ENCODE data around the gene CYP27C1.
A peak's percentile ranks its signal among the peaks of the same experiment; 100 is the strongest.

The CYP27C1 gene

GRCh38 chr2:127201452-127201851 is 18.6 kb downstream of the CYP27C1 start:
- TF ChIP-seq CTCF (IDR thresholded peaks at IDR 0.05), result no peak
- H3K27ac Mint-ChIP-seq, result no peak overlapping the region
- no peak for DNase-seq
- H3K36me3 Mint-ChIP-seq (ENCODE audit: low read depth), result peaks cover 52% of the 10 kb centered on the region
- H3K4me3 Mint-ChIP-seq, result no peak overlapping the region
- no peaks in the 10 kb centered on the region for H3K27me3 Mint-ChIP-seq (ENCODE audit: low read depth, poor library complexity)
- peaks cover 12% of the 10 kb centered on the region for H3K9me3 Mint-ChIP-seq
- H3K4me1 Mint-ChIP-seq, result peaks cover 15% of the 10 kb centered on the region

- TF ChIP-seq CTCF (IDR thresholded peaks at IDR 0.05), result no peak
- Mint-ChIP-seq H3K36me3 (ENCODE audit: low read depth) (peaks cover 52% of the 10 kb centered on the region), H3K4me3 (no peak overlapping the region), H3K9me3 (peaks cover 12% of the 10 kb centered on the region), H3K27ac (no peak overlapping the region), H3K27me3 (ENCODE audit: low read depth, poor library complexity) (no peaks in the 10 kb centered on the region), H3K4me1 (peaks cover 12% of the 10 kb centered on the region)
- DNase-seq, result no peak
Observed at GRCh38 chr2:127200962-127201361, 19.1 kb downstream of the CYP27C1 start.

GRCh38 chr2:127199223-127199622 is 20.9 kb downstream of the CYP27C1 start:
- Mint-ChIP-seq H3K27ac (no peak overlapping the region), H3K9me3 (peaks cover 18% of the 10 kb centered on the region), H3K36me3 (ENCODE audit: low read depth) (peaks cover 60% of the 10 kb centered on the region), H3K4me1 (peaks cover 5% of the 10 kb centered on the region), H3K27me3 (ENCODE audit: low read depth, poor library complexity) (no peaks in the 10 kb centered on the region), H3K4me3 (no peak overlapping the region)
- TF ChIP-seq CTCF (IDR thresholded peaks at IDR 0.05), result no peak
- no peak for DNase-seq

- Mint-ChIP-seq H3K9me3 (peaks cover 18% of the 10 kb centered on the region), H3K27me3 (ENCODE audit: low read depth, poor library complexity) (no peaks in the 10 kb centered on the region), H3K36me3 (ENCODE audit: low read depth) (peaks cover 68% of the 10 kb centered on the region), H3K4me1 (peaks cover 5% of the 10 kb centered on the region), H3K27ac (no peak overlapping the region), H3K4me3 (no peak overlapping the region)
- peak; percentile 74 for DNase-seq
- peak; percentile 47 for TF ChIP-seq CTCF (IDR thresholded peaks at IDR 0.05)
Observed at GRCh38 chr2:127197475-127198385, 22.4 kb downstream of the CYP27C1 start.

- H3K9me3 Mint-ChIP-seq, result peaks cover 18% of the 10 kb centered on the region
- peaks cover 5% of the 10 kb centered on the region for H3K4me1 Mint-ChIP-seq
- peaks cover 74% of the 10 kb centered on the region for H3K36me3 Mint-ChIP-seq (ENCODE audit: low read depth)
- no peak for DNase-seq
- H3K27ac Mint-ChIP-seq, result no peak overlapping the region
- no peak for TF ChIP-seq CTCF (IDR thresholded peaks at IDR 0.05)
- no peaks in the 10 kb centered on the region for H3K27me3 Mint-ChIP-seq (ENCODE audit: low read depth, poor library complexity)
- no peak overlapping the region for H3K4me3 Mint-ChIP-seq
Observed at GRCh38 chr2:127196998-127197397, 23.1 kb downstream of the CYP27C1 start.

GRCh38 chr2:127196549-127196948 is 23.6 kb downstream of the CYP27C1 start:
- Mint-ChIP-seq H3K4me3 (no peak overlapping the region), H3K9me3 (peaks cover 18% of the 10 kb centered on the region), H3K27me3 (ENCODE audit: low read depth, poor library complexity) (no peaks in the 10 kb centered on the region), H3K27ac (no peak overlapping the region), H3K36me3 (ENCODE audit: low read depth) (peaks cover 75% of the 10 kb centered on the region), H3K4me1 (peaks cover 5% of the 10 kb centered on the region)
- no peak for TF ChIP-seq CTCF (IDR thresholded peaks at IDR 0.05)
- no peak for DNase-seq

Measured in nephron progenitor cell (in vitro differentiated cells).